Activated CD4-positive, CD25-positive, alpha-beta regulatory T cell (primary cell): ENCODE results near the gene TTLL9.

Experiments used
- DNase-seq, 4 experiments: peaks; one replicate each; lab custom pipeline; 2025; lab: John Stamatoyannopoulos, UW

Gene TTLL9

GRCh38 chr20:31837896-31838397 is 32.5 kb upstream of the TTLL9 start:
- DNase-seq: no peak

GRCh38 chr20:31838646-31839292 is 31.7 kb upstream of the TTLL9 start:
- no peak for DNase-seq

- no peak for DNase-seq
Observed at GRCh38 chr20:31839782-31840487, 30.5 kb upstream of the TTLL9 start.

- DNase-seq: no peak
Observed at GRCh38 chr20:31840906-31841816, 29.3 kb upstream of the TTLL9 start.

GRCh38 chr20:31841928-31842327 is 28.5 kb upstream of the TTLL9 start:
- no peak for DNase-seq

GRCh38 chr20:31842471-31843157 is 27.8 kb upstream of the TTLL9 start:
- no peak for DNase-seq

- DNase-seq: no peak
Observed at GRCh38 chr20:31843288-31843687, 27.1 kb upstream of the TTLL9 start.

- no peak for DNase-seq
Observed at GRCh38 chr20:31843881-31844280, 26.6 kb upstream of the TTLL9 start.

GRCh38 chr20:31844737-31845299 is 25.6 kb upstream of the TTLL9 start:
- DNase-seq: no peak

- DNase-seq: no peak
Observed at GRCh38 chr20:31845300-31845863, 25.1 kb upstream of the TTLL9 start, which contains the start of gene FOXS1. FOXS1 (minus strand) TSS chr20:31845604; CDS start chr20:31845542, 62 bp downstream.

GRCh38 chr20:31846793-31847138 is 23.7 kb upstream of the TTLL9 start:
- no peak for DNase-seq

- no peak for DNase-seq
Observed at GRCh38 chr20:31848088-31848999, 22.1 kb upstream of the TTLL9 start.

GRCh38 chr20:31849306-31849930 is 21.0 kb upstream of the TTLL9 start:
- DNase-seq: no peak

GRCh38 chr20:31851240-31851955 is 19.0 kb upstream of the TTLL9 start:
- no peak for DNase-seq

GRCh38 chr20:31853481-31853880 is 17.0 kb upstream of the TTLL9 start:
- DNase-seq: no peak

- no peak for DNase-seq
Observed at GRCh38 chr20:31856516-31856915, 13.9 kb upstream of the TTLL9 start.

GRCh38 chr20:31857861-31858759 is 12.3 kb upstream of the TTLL9 start:
- no peak for DNase-seq

GRCh38 chr20:31858760-31859083 is 11.7 kb upstream of the TTLL9 start:
- no peak for DNase-seq
